ENCODE results near the gene NTM. TPM values are rescaled to one million over a fixed set of nuclear protein-coding genes. Genes with fewer than 3 reads are reported as not detected.

The NTM gene
- total and polyA plus RNA-seq, 10 donors: 0.13 to 1.6 (median 0.67) TPM

DNA sequence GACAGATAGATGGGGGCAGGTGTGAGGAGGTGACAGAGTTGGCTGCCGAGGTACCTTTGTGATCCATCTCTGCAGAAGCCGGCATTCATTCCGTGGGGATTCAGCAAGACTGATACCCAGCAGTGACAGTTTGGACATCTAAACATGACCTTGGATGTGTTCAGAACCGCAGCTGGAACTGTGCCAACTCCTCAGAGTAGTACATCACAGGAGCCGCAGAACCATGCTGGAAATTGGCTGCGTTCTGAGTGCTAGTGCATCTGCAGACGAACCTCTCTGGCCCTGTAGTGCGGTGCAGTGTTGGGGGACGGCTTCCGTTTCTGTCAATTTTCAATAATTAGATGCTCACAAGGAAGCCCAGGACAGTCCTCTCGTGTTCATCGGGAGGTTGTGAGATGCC, 772.1 kb downstream of the NTM start:
- intact Hi-C loops (cut with DNase I; ENCODE audit: low total_unique reads): no loop called here
- H3K27ac ChIP-seq: no peak overlapping the region
- 81 to 89% (median 88%) methylated on average over 11 to 12 of the region's 12 CpGs for WGBS, 5 donors
- DNase-seq: no peak
- H3K4me3 ChIP-seq: no peak overlapping the region
- no peaks in the 10 kb centered on the region for H3K27me3 ChIP-seq (replicated peaks in 1 of 7)
- no peaks in the 10 kb centered on the region for H3K9me3 ChIP-seq
- H3K36me3 ChIP-seq: no peaks in the 10 kb centered on the region
- TF ChIP-seq, protein P1, sequence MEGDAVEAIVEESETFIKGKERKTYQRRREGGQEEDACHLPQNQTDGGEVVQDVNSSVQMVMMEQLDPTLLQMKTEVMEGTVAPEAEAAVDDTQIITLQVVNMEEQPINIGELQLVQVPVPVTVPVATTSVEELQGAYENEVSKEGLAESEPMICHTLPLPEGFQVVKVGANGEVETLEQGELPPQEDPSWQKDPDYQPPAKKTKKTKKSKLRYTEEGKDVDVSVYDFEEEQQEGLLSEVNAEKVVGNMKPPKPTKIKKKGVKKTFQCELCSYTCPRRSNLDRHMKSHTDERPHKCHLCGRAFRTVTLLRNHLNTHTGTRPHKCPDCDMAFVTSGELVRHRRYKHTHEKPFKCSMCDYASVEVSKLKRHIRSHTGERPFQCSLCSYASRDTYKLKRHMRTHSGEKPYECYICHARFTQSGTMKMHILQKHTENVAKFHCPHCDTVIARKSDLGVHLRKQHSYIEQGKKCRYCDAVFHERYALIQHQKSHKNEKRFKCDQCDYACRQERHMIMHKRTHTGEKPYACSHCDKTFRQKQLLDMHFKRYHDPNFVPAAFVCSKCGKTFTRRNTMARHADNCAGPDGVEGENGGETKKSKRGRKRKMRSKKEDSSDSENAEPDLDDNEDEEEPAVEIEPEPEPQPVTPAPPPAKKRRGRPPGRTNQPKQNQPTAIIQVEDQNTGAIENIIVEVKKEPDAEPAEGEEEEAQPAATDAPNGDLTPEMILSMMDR (IDR thresholded peaks at IDR 0.05 in 8 of 11, conservative IDR thresholded peaks at IDR 0.05 in 3 of 11): no peak
- TF ChIP-seq POLR2A (IDR thresholded peaks at IDR 0.05) (no peak), POLR2AphosphoS5 (IDR thresholded peaks at IDR 0.05) (no peak)
- no peaks in the 10 kb centered on the region for H3K4me1 ChIP-seq

DNA sequence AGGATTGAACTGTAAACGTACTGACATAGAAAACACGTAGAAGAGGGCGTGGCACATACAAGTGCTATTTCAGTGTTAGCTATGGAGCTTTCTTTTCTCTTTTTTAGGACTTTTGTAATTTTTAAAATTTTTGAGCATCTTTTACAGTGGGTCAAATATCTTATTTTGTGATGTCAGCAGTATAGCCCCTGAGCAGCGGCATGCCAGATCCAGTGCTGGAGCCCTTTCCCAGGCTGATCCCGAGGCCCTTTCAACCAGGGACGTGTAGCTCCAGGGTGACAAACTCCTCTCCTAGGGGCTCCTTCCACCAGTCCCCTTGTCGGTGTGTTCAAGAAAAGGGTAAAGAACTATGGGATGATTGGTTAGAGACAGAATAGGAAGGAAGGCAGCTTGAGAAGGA, 777.0 kb downstream of the NTM start:
- intact Hi-C loops (cut with DNase I; ENCODE audit: low total_unique reads): no loop called here
- Histone ChIP-seq H3K27ac (no peak overlapping the region), H3K27me3 (replicated peaks in 1 of 7) (no peaks in the 10 kb centered on the region), H3K9me3 (no peaks in the 10 kb centered on the region), H3K36me3 (no peaks in the 10 kb centered on the region), H3K4me3 (no peak overlapping the region), H3K4me1 (no peaks in the 10 kb centered on the region)
- TF ChIP-seq, protein P1 (IDR thresholded peaks at IDR 0.05 in 8 of 11, conservative IDR thresholded peaks at IDR 0.05 in 3 of 11): no peak
- TF ChIP-seq POLR2AphosphoS5 (IDR thresholded peaks at IDR 0.05) (no peak), POLR2A (IDR thresholded peaks at IDR 0.05) (no peak)
- no peak for DNase-seq
- 83 to 90% (median 88%) methylated on average over 7 of the region's 7 CpGs for WGBS, 5 donors

DNA sequence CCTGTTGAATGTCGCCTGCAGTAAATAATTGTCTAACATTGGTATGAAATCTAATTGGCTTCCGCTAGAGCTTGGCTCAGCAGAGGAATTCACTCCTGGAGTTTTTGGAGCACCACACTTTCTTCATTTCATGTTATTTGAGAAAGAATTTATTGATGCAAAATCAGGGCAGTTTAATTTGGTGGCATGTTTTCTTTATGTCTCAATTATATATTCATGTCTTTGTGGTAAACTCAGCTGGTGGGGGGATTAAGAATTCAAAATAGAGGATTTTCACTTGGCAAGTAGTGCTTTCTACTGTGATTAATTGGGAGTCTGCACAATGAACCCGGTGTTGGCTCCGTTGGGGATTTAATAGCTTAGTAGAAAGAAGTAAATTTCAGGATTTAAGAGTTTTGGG, 784.4 kb downstream of the NTM start:
- Histone ChIP-seq H3K4me3 (no peak overlapping the region), H3K27ac (no peak overlapping the region), H3K36me3 (no peaks in the 10 kb centered on the region), H3K4me1 (no peaks in the 10 kb centered on the region), H3K27me3 (replicated peaks in 1 of 7) (no peaks in the 10 kb centered on the region), H3K9me3 (no peaks in the 10 kb centered on the region)
- WGBS, 5 donors: 85 to 93% (median 88%) methylated on average over 4 of the region's 4 CpGs
- TF ChIP-seq POLR2AphosphoS5 (IDR thresholded peaks at IDR 0.05) (no peak), POLR2A (IDR thresholded peaks at IDR 0.05) (no peak)
- TF ChIP-seq, protein P1 (IDR thresholded peaks at IDR 0.05 in 8 of 11, conservative IDR thresholded peaks at IDR 0.05 in 3 of 11): no peak
- no peak for DNase-seq
- intact Hi-C loops (cut with DNase I; ENCODE audit: low total_unique reads): no loop called here

DNA sequence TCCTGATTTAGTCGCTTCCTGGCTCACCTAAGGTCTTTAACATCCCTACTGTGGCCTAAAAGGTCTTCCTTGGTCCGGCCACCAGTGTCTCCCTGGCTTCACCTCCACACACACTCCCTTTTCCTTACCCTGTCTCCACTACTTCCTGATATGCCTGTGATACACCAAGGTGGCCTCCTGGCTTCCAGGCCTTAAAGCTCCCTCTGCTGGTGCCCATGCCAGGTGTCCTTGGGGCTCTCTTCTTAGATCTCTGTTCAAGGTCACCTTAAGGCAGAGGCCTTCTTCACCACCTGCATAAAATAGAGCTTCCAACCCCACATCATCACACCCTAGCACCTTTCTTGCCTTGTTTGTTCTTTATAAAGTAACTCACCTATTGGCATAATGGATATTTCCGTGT, 787.7 kb downstream of the NTM start:
- Histone ChIP-seq H3K27me3 (replicated peaks in 1 of 7) (no peaks in the 10 kb centered on the region), H3K27ac (no peak overlapping the region), H3K4me1 (no peaks in the 10 kb centered on the region), H3K4me3 (no peak overlapping the region), H3K36me3 (no peaks in the 10 kb centered on the region), H3K9me3 (no peaks in the 10 kb centered on the region)
- no peak for DNase-seq
- TF ChIP-seq POLR2AphosphoS5 (IDR thresholded peaks at IDR 0.05) (no peak), POLR2A (IDR thresholded peaks at IDR 0.05) (no peak)
- TF ChIP-seq, protein P1 (IDR thresholded peaks at IDR 0.05 in 8 of 11, conservative IDR thresholded peaks at IDR 0.05 in 3 of 11): no peak
- intact Hi-C loops (cut with DNase I; ENCODE audit: low total_unique reads): no loop called here
- WGBS, 5 donors: 75 to 85% (median 78%) methylated on average over 3 of the region's 3 CpGs

Measured in spleen (tissue), 11 donors.